Fibroblast of the conjunctiva (primary cell): Measurements from ENCODE around the gene YTHDC1.

Experiments
- DNase-seq: peaks from one replicate; pipeline ENCODE4 v3.0.0-alpha.2; 2010; ENCODE audit warnings: low read depth

The YTHDC1 gene

DNA sequence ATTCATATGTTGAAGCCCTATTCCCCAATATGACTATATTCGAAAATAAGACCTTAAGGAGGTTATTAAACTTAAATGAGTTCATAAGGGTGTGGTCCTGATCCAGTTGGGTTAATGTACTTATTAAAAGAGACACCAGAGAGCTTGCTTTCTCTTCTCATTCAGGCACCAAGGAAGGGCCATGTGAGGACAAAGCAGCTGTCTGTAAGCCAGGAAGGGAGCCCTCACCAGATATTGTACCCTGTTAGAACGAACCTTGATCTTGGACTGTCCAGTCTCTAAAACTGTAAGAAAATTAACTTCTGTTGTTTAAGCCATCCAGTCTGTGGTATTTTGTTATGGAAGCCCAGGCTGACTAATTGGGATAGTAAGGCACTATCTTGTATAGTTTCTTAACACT lies 9.1 kb upstream of the YTHDC1 start:
- no peak for DNase-seq

DNA sequence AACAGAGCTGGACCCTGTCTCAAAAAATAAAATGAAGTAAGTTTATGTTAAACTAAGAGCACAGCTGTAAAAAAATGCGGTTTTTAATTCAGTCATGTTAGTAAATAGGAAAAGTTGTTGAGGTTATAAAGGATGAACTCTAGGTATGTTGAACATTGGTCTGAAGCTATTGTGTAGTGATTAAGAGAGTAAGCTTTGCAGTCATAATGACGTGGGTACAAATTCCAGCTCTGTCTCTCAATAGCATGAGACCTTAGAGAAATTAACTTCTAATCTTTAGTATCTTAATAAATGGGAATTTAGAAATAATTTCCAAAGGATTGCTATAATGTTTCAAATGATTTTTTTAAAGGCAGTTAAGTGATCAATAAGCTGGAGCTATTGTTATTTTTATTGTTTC lies 2.9 kb upstream of the YTHDC1 start:
- no peak for DNase-seq

DNA sequence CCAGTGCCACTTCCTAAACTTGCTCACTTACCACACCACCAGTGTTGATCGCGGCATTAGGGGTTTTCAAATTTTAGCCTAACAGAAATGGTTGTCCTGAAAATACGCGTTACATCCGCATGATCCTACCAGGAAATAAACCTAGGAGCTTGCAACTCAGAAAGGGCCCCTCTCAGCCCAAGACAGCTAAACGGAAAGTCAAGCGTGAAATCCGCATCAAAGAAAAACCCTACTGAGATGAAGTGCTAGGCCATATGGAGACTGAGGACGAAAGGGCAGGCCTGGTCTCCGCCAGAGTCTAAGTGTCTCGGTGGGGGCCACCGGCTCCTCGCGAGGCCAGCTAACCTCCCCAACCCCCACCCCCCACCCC lies 626 bp downstream of the YTHDC1 start:
- DNase-seq: no peak

DNA sequence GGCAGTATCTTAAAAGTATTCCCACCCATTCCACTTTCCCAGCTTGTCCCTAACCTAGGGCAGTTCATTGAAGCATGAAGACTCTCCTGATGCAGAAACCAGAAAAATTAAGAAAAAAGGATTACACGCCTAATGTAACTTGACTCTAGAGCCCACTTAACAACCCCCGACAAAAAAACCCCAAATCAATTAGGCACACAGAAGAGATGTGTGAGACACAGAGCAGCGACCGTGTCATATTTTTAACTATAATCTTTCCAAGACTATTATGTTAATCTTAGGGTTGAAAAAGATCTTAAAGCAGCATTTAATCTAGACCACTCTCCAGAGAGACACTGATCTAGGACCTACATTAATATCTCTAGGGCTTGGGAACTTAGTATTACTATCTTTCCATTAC lies 1.3 kb downstream of the YTHDC1 start:
- no peak for DNase-seq

DNA sequence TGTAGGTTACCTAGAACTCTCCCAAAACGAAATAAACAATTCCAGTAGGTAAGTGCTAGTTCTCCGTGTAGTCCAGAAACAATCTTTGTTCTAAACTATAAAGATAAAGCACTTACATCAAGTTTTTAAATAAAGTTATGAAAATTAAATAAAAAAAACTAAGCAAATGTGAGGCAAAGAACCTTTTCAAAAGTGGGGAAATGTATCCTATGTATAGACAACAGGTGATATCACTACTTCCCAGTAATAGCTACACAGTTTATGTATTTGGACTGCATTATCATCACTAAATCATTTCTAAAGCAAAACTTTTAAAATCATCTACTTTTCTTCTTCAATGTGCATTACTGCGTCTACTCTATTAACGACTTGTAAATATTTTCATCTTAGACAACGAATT lies 2.0 kb downstream of the YTHDC1 start:
- no peak for DNase-seq

DNA sequence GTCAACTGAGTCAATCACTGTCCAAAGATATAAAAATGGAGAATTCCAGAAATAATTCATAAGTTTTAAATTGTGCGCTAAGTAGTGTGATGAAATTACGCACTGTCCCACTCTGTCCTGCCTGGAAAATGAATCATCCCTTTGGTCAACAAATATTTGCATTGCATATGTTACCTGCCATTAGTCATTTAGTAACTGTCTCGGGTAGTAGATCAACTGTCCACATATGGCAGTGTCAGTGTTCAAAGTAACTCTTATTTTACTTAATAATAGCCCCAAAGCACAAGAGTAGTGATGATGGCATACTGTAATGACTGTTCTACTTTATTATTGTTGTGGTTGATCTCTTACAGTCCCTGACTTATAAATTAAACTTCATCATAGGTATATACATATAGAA lies 3.4 kb downstream of the YTHDC1 start:
- DNase-seq: no peak

DNA sequence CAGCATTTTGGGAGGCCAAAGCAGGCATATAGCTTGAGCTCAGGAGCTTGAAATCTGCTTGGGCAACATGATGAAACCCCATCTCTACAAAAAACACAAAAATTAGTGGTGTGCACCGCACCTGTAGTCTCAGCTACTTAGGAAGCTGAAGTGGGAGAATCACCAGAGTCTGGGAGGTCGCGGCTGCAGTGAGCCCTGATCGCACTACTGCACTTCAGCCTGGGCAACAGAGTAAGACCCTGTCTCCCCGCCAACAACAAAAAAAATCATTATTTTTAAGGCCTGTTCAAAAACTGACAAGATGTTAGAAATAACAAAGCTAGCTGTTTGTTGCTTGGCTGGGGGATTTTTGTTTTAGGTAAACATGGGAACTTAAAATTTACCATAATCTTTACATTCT lies 5.1 kb downstream of the YTHDC1 start:
- DNase-seq: no peak

DNA sequence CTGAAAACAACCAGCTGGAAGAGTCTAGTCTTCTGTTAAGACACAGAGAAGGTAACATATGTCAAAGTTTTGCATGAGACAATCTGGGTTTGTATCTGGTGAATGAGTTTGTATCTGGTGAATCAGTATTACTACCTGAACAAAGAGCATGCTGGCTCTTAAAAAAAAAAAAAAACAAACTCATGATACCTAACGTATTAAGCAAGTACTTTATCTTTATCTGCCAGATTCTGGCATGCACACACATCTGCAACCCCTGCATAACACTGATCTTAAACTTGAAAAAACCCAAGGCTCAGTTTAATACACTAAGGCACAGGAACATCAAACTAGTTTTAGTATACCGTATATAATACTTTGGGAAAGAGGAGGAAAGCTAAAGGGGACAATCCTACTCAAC lies 5.8 kb downstream of the YTHDC1 start:
- no peak for DNase-seq

DNA sequence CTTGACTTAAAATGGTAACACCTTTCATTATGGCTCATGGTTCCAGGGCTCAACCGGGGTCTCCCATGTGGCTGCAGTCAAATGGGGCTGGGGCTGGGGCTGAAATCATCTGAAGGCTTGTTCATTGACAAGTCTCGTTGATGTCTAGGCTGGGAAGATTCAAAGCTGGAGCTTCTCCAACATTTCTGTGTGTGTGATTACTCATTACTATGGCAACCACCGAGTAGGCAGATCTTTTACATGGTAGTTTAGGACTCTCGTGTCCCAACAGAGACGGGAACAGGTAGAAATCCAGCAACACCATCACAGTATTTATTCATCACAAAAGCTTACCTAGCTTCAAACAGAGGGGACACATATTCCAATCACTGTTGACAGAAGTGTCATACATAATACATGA lies 7.8 kb downstream of the YTHDC1 start:
- DNase-seq: peak; percentile 52

DNA sequence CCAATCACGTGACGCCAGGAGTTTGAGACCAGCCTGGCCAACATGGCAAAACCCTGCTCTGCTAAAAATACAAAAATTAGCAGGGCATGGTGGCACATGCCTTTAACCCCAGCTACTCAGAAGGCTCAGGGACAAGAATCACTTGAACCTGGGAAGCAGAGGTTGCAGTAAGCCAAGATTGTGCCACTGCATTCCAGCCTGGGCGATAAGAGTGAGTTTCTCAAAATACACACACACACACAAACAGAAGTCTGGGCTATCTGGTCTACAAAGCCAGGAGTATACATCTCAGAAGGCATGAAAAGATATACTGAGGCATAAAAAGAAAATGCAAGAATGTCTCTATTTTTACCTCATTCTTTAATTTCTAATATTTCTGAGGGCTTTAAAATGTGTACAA lies 11.3 kb downstream of the YTHDC1 start:
- no peak for DNase-seq

DNA sequence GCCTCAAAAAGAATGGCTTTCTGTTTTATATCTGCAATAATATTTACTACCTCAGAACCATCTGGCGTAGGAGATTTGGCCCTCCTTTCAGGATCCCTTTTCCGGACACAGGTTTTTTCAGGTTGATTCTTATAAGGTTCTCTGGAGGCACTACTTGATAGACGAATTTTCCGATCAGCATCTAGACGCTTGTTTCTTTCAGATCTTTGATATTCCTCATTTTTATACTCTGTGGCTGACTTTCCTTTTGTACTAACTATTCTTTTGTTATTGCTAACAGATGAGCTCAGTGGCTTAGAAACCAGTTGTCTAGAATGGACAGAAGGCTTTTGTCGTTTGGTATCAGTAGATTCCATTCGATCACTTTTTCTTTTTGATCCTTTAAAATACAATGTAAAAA lies 12.4 kb downstream of the YTHDC1 start:
- DNase-seq: no peak

DNA sequence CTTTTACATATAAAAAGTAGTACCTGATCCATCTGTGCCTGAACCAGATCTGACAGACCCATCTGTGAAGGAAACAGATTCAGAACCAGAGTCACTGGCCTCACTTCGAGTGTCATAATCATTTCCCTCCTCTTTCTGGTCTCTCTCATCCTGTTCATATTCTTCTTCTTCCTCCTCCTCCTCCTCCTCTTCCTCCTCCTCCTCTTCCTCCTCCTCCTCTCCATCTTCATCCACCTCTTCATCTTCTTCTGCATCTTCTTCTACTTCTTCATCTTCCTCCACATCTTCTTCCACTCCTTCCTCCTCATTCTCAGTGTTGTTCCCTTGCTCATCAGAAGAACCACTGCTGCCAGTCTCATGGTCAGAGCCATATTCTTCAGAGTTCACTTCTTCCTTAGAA lies 12.9 kb downstream of the YTHDC1 start:
- DNase-seq: no peak

DNA sequence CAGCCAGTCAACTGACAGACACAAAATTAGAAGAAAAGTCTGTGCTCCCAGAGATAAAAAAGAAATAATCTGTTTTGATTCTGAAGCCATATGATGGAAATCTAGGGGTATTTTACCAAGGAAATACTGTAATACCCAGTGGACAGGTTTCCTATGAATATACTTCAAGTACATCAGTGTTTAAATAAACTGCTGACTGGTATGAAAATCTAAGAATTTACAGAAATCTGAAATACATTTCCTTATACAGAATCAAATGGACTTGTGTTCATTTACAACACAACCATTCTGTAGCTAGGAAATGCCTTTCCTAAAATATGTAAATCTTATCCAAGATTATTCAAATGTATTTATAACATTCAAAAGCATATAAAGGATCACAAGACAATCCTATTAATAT lies 13.4 kb downstream of the YTHDC1 start:
- no peak for DNase-seq

DNA sequence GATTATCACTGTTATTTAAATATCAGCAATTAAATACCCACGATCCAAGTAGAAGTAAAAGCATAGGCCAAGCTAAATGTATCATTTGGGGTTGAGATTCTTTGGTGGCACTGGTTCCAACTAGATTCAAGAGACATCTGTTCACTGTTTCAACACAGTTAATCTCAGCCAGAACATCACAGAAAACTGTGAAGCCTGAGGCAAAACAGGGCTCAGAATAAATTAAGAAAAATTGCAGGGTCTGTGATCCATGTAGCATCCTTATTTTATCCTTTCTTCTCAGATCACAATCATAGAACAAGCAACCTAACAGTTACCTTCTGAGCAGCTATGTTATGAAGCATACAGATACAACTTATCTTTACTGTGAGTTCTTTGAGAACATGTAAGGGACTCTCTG lies 23.7 kb downstream of the YTHDC1 start:
- peak; percentile 2 for DNase-seq

DNA sequence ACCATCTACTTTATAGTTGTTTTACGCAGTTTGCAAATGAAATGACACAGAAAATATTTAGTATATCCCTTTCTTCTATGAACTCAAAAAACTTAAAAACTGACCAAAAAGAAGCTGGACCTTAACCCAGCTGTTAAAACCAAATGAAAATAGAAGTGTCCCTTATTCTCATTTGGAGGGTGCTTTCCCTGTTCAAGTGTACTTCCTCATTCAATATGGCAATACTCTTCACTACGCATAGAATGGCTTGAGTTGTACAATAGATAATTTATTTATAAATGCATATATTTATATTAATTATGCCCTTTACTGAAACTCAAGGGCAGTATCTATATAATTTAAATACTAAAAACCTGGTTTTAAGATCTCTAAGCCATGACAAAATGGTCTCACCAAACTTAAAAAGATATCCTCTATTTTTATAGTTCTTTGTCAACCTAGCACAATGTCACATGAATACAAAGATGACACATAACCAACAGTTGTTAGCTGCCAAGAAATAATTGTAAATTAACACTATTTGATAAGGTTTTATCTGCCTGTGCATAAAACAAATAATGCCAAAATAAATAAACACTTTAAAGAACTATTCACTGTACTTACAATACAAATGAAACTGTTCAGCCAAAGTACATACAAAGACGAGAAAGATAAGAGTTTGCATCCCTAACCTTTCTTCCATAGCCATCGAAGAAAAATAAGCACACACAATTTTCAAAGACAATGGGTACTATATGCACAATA lies 25.2 kb downstream of the YTHDC1 start:
- no peak for DNase-seq

DNA sequence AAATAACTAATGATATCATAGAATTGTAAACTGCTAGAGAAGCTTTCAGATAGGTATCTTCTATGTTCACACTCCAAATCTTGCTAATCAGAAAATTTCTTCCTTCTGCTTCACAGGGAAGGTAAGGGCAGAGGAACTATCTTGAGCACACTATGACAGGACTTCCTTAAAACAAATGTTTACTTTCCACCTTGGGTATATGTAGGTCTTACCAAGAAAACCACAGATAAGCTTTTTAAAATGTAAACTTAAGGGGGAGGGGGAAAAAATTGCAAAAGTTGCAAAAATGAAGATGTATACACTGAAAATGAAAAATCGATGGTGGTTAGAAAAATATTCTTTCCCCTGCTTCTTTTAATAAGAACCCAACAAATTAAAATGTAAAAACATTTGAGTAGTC lies 30.9 kb downstream of the YTHDC1 start:
- DNase-seq: no peak

DNA sequence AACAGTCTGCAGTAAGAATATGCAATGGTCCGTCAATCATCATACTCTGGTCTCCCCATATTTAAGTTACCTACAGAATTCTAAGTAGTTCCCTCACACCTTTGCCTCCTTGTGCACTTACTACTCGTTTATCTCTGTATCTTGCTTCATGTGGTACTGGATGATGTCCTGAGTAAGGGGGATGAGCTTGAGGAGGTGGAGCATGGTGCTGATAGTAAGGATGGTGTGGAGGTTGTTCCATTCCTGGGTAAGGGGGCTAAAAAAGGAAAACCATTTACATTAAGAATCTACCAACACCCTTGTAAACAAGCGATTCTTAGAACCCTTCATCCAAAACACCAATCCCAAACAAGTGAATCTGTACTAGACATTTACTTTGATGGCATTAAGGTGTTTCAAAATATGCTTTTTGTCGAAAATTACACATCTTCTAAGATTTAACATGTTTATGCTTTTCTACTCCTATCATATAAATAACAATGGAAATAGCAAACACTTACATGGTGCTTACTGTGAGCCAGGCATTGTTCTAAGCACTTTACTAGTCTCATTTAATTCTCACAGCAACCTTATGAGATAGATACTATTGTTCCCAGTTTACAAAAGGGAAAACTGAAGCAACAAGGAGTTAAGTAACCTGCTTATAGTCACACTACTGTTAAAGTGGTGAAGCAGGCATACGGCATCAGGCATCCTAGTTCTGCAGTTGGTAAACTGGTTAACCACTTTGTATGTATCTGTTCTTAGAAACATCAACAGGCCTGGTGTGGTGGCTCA lies 33.5 kb downstream of the YTHDC1 start:
- DNase-seq: no peak

DNA sequence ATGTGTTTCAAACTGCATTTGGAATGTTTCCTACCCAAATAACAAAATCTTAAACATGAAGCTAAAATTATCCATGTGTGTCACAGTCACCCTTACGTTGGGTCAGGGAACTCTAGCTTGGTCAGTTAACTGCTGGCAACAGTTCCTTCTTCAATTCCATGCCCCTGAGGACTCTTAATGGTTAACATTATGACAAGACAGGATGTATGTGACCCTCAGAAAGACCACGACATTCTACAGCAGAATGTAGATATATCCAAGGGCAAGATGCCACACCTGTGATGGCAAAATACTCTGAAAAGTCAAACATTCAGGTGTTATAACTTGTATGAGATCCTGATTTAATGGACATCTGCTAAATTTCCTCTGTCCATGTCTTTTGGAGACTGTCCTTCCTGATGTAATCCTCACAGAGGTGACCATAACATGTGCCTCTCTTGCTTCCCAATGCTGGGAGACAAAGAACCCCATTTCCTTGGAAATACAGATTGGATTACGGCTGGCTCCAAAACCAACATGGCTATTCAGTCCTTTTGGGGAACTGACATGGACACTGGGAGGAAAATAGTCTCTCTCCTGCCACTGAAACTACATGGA lies 39.1 kb downstream of the YTHDC1 start:
- no peak for DNase-seq

DNA sequence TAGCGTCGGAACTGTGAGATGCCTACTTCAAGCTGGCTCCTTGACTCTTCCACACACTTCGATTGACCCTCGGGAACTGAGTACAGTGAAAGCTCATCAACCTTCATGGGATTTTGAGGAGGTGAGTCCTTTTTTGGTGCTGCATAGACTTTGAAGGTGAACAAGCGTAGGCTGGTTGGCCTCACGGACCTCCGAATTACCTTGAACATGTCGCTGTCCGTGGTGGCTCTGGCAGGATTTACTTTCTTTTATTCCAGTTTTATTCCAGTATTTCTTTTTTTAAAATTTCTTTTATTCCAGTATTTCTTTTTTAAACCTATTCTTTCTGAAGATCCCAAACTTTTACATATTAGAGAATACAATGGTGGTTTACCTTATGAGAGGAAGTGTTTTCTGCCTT lies 45.2 kb downstream of the YTHDC1 start:
- no peak for DNase-seq

DNA sequence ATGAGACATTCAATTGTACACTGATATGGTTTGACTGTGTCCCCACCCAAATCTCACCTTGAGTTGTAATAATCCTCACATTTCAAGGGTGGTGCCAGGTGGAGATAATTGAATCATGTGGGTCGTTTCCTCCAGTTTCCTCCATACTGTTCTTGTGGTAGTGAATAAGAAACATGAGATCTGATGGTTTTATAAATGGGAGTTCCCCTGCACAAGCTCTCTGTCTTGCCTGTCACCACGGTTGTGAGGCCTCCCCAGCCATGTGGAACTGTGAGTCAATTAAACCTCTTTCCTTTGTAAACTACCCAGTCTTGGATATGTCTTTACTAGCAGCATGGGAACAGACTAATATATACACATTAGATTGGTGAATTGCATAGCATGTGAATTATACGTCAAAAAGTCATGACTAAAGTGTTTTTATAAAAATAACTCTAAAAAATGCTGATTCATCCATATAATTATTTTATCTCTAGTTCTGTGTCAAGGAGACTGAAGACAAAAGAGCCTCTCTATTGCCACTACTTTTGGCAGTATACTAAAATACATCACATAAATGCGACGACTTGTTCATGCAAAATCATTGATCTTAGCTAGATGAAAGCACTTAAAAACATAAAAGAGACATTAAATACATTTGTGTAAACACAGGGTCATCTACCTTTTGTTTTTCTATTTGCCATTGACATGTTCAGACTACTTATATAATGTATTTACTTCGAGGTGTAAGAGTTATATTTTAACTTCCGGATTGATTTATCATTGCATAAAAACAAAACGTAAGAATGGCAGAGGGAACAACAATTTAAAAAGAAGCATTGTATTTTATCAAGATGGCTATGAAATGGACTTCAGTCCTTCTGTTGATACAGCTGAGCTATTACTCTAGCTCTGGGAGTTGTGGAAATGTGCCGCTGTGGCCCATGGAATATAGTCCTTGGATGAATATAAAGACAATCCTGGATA lies 50.1 kb downstream of the YTHDC1 start:
- DNase-seq: no peak

DNA sequence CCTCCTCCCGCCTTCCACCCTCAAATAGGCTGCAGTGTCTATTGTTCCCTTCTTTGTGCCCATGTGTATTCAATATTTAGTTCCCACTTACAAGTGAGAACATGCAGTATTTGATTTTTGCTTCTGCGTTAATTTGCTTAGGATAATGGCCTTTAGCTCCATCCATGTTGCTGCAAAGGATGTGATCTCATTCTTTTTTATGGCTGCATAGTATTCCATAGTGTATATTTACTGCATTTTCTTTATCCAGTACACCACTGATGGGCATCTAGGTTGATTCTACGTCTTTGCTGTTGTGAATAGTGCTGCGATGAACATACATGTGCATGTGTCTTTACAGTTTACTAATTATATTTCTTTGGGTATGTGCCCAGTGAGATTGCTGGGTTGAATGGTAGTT lies 52.8 kb downstream of the YTHDC1 start:
- no peak for DNase-seq

DNA sequence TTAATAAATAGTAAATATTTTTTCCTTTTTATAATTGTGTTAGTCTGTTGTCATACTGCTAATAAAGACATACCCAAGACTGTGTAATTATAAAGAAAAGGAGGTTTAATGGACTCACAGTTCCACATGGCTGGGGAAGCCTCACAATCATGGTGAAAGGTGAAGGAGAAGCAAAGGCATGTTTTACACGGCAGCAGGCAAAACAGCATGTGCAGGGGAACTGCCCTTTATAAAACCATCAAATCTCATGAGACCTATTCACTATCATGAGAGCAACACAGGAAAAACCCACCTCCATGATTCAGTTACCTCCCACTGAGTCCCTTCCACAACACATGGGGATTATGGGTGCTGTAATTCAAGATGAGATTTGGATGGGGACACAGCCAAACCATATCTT lies 58.6 kb downstream of the YTHDC1 start:
- DNase-seq: no peak

DNA sequence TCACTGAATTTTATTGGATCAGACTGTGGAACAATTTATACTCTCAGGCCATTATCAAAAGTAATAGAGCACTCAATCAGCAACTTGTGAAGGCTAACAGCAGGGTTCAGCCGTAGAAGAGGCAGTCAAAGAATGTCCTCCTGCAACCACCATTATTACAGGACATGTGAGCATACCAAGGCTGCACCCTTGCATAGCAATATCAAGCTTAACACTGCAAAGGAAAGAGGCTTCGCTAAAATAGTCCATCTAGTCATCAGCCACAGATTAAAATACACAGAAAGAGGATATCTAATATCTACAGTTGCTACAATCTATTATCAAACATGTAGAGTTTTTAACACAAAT lies 61.5 kb downstream of the YTHDC1 start:
- DNase-seq: no peak
